ENCODE data around the gene PHLDA3.

DNA sequence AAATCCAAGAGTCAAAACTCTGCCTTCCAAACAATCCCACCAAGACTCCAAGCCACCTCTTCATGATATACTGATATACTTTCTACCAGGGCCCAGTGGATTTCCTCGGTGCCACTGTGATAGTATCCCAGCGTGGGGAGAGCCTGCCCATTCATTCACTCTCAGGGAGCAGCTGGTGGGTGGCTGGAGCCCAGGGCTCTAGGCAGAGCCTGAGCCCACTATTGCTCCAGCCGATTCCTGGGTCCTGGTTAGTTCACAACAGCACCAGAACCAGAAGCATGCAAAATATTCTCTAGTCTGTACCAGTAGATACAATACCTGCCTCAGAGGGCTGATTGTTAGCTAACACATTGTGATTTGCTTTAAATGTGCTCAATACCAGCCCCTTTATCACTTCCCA, 37.1 kb upstream of the PHLDA3 start:
- TF ChIP-seq, protein P1, sequence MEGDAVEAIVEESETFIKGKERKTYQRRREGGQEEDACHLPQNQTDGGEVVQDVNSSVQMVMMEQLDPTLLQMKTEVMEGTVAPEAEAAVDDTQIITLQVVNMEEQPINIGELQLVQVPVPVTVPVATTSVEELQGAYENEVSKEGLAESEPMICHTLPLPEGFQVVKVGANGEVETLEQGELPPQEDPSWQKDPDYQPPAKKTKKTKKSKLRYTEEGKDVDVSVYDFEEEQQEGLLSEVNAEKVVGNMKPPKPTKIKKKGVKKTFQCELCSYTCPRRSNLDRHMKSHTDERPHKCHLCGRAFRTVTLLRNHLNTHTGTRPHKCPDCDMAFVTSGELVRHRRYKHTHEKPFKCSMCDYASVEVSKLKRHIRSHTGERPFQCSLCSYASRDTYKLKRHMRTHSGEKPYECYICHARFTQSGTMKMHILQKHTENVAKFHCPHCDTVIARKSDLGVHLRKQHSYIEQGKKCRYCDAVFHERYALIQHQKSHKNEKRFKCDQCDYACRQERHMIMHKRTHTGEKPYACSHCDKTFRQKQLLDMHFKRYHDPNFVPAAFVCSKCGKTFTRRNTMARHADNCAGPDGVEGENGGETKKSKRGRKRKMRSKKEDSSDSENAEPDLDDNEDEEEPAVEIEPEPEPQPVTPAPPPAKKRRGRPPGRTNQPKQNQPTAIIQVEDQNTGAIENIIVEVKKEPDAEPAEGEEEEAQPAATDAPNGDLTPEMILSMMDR (IDR thresholded peaks at IDR 0.05) = no peak
- no peak for TF ChIP-seq POLR2A (IDR thresholded peaks at IDR 0.05)

All from tibial nerve (tissue), 3 donors.